ENCODE results near the gene BCL7C. TPM values are rescaled to one million over a fixed set of nuclear protein-coding genes. Genes with fewer than 3 reads are reported as not detected.

BCL7C gene
- total and polyA plus RNA-seq, 7 donors = 13.9 to 40.9 (median 18.1) TPM

GRCh38 chr16:30937692-30938091 is 43.8 kb upstream of the BCL7C start:
- 56 to 60% (median 57%) methylated on average over 5 of the region's 5 CpGs for WGBS, 3 donors
- intact Hi-C loops (cut with DNase I) = no loop called here
- Histone ChIP-seq H3K36me3 (ENCODE audit: insufficient read depth in 1 of 2, low read depth in 1 of 2) (peaks cover 0 to 19% of the 10 kb centered on the region in 2 donors), H3K4me3 (no peak overlapping the region), H3K9me3 (no peaks in the 10 kb centered on the region), H3K27me3 (ENCODE audit: insufficient read depth in 3 of 3, low read length in 2 of 3) (no peaks in the 10 kb centered on the region), H3K27ac (no peak overlapping the region), H3K4me1 (peaks cover 11% of the 10 kb centered on the region)
- ATAC-seq (no peak), DNase-seq (no peak)
- TF ChIP-seq CTCF (IDR thresholded peaks at IDR 0.05) = no peak

- DNase-seq = peak; percentile 53 to 71
- Histone ChIP-seq H3K9me3 (no peaks in the 10 kb centered on the region), H3K36me3 (ENCODE audit: insufficient read depth in 1 of 2, low read depth in 1 of 2) (peaks cover 4 to 38% of the 10 kb centered on the region in 2 donors), H3K27ac (no peak overlapping the region), H3K4me1 (no peaks in the 10 kb centered on the region), H3K27me3 (ENCODE audit: insufficient read depth in 3 of 3, low read length in 2 of 3) (no peaks in the 10 kb centered on the region), H3K4me3 (no peak overlapping the region)
- 60 to 65% (median 61%) methylated on average over 12 of the region's 12 CpGs for WGBS, 3 donors
- peak; percentile 43 to 77 (median 72) for ATAC-seq
- peak; percentile 44 for TF ChIP-seq CTCF (IDR thresholded peaks at IDR 0.05)
- intact Hi-C loops (cut with DNase I) = no loop called here
Measured at GRCh38 chr16:30934827-30935557, 41.1 kb upstream of the BCL7C start.

GRCh38 chr16:30931068-30931650 is 37.3 kb upstream of the BCL7C start:
- WGBS, 3 donors = 70 to 79% (median 73%) methylated on average over 12 of the region's 12 CpGs
- Histone ChIP-seq H3K27ac (no peak overlapping the region), H3K4me1 (no peaks in the 10 kb centered on the region), H3K27me3 (ENCODE audit: insufficient read depth in 3 of 3, low read length in 2 of 3) (no peaks in the 10 kb centered on the region), H3K36me3 (ENCODE audit: insufficient read depth in 1 of 2, low read depth in 1 of 2) (peaks cover 5 to 40% of the 10 kb centered on the region in 2 donors), H3K4me3 (no peak overlapping the region), H3K9me3 (no peaks in the 10 kb centered on the region)
- no peak for ATAC-seq
- TF ChIP-seq CTCF (IDR thresholded peaks at IDR 0.05) = no peak
- intact Hi-C loops (cut with DNase I) = no loop called here
- DNase-seq = no peak

GRCh38 chr16:30930160-30930571 is 36.3 kb upstream of the BCL7C start:
- 89 to 90% (median 89%) methylated on average over 28 to 35 of the region's 35 CpGs for WGBS, 3 donors
- intact Hi-C loops (cut with DNase I) = no loop called here
- Histone ChIP-seq H3K4me3 (no peak overlapping the region), H3K4me1 (no peaks in the 10 kb centered on the region), H3K36me3 (ENCODE audit: insufficient read depth in 1 of 2, low read depth in 1 of 2) (peaks cover 5 to 38% of the 10 kb centered on the region in 2 donors), H3K27me3 (ENCODE audit: insufficient read depth in 3 of 3, low read length in 2 of 3) (no peaks in the 10 kb centered on the region), H3K27ac (no peak overlapping the region), H3K9me3 (no peaks in the 10 kb centered on the region)
- no peak for TF ChIP-seq CTCF (IDR thresholded peaks at IDR 0.05)
- DNase-seq (no peak), ATAC-seq (no peak)

Data from psoas muscle (tissue), 8 donors.